DMS153 treated with DMSO at 0.1 percent for 48 hours (cell line): ENCODE measurements around the gene PLEKHA7.
A peak's percentile ranks its signal among the peaks of the same experiment; 100 is the strongest.
"Not testable (repeated sequence)": the region's sequence is repeated elsewhere in the genome, so short reads cannot be mapped to it uniquely, and the experiment has no call there.

Experiments
- DNase-seq: peaks from one replicate; lab custom pipeline; 2025; ENCODE audit not compliant: unreplicated experiment; lab: John Stamatoyannopoulos, UW

The PLEKHA7 gene

DNA sequence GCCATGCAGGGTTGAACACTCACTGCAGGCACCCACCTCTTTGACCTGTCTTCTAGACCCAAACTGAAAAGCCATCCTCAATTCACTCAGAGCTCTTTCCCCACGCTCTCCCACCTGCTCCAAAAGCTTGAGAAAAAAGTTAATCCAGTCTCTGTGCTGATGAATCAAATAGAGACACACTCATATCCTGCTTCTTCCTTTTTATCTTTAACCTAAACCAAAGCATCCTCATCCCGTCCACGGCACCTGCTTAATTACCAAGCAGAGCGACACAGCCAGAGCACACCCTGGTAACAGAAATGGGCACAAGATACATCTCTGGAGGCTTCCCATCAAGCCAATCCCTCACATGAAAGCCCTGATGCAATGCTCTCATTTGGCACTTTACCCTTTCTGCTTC is 102.6 kb downstream of the PLEKHA7 start:
- no peak for DNase-seq

DNA sequence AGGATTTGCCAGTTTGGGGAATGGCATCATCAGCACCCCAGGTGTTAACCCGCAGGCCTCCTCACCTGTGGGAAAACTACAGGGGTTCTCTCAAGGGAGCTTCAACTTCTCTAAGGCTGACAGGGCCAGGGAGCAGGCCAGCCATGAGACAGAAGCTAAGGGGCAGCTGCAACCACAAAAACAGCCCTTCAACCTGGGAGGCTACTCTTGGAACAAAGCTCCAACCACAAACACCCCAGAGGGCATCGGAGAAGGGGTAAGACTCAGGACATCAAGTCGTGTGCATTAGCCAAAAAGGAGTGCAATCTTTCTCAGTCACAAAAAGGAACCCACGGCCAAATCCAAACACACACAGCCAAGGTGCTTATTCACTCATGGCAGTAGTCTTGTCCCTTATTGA is 103.0 kb downstream of the PLEKHA7 start:
- no peak for DNase-seq

DNA sequence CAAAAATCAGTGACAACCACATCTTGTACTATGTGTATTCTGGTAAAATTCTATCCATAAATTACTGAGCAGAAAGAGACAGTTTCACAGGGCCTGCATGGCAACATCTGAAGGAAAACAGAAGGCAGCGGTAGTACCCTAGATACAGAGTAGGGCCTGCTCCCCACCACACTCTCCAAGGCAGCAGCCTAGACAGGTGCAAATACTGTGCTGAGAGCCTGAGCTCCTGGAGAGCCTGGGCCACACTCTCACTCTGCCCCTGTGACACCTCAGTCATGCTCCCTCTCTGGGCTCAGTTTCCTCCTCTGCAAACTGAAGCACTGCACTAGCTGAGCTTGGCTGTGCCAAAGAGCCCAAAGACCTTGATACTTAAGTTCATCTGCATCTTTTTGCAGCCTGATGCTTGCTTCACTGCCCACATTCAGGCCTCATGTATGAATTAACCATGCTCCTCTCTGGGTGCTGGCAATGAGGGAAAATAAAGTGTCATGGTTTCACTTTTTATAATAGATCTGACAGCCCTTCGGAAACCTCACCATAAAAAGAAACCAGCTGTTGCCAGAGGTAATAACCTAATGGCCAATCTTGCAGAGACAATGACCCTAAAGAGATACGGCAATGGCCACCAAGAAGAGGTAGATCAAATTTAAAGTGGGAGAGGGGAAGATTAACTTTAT is 104.7 kb downstream of the PLEKHA7 start:
- no peak for DNase-seq

DNA sequence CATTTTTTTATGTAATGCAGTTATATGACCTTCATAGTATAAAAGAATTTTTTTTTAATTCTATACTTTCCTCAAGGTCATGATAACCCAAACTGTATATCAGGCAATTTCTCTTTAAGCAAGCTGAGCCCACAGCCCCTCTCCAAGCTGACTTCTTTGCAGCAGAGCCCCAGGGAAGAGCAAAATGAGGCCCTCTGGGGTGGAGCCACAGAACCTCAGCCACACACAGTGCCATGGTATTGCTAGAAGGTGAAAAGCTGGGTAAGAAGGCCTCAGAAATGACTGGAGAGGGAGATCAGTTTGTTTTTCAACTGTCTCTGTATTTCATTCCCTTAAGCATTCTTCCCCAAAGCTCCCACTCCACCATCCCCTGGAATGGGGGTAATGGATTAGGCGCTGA is 108.8 kb downstream of the PLEKHA7 start:
- no peak for DNase-seq

GRCh38 chr11:16904761-16905160 is 109.5 kb downstream of the PLEKHA7 start:
- not testable (repeated sequence) for DNase-seq

GRCh38 chr11:16902781-16903378 is 111.3 kb downstream of the PLEKHA7 start:
- DNase-seq = no peak

DNA sequence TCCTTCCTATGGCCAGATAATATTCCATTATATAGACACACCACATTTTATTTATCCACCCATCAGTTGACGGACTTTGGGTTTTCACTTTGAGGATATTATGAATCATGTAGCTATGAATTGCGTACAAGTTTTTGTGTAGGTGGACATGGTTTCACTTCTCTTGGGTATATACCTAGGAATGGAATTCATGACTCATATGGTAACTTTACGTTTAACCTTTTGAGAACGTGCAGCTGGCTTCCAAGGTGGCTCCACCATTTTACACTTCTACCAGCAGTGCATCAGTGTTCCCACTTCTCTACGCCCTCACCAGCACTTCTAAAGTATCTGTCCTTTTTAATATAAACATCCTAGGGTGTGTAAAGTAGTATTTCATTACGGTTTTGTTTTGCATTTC is 112.0 kb downstream of the PLEKHA7 start:
- no peak for DNase-seq

- DNase-seq = no peak
These were observed 113.7 kb downstream of the PLEKHA7 start for GRCh38 chr11:16900491-16900890.

GRCh38 chr11:16899708-16900303 is 114.4 kb downstream of the PLEKHA7 start:
- no peak for DNase-seq

GRCh38 chr11:16898274-16898985 is 115.8 kb downstream of the PLEKHA7 start:
- no peak for DNase-seq

- peak; percentile 97 for DNase-seq
These were observed 116.6 kb downstream of the PLEKHA7 start for GRCh38 chr11:16897470-16898061.

DNA sequence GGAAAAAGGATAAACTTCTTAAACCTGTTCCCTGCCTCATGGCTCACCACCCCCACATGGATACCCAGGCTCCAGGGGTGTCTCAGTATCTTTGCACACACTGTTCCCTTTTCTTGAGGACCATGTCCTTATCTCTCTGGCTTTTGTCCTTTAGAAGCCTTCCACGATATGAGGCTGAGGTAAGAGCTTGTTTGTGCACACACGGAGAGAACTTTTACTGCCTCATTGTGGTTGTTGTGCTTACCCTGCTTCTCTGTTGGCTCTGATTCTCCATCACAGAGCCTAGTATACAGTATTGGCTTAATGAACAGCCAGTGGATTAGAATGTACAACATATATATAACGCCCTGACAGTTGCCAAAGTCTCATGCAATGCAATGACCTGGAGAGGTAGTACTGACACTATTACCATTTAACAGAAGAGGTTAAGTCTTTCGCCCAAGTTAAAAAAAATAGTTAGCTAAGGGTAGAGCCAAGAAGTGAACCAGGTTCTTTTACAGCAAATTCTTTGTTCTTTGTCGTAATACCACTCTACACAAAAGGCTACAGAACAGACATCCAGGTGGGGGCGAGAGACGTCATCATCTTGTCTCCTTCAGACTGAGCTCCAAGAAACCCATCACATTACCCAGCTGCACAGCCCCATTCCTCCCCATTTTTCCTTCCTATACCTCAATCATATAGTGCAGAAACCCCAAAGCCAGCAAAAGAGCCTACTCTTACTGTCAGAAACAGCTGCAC is 117.3 kb downstream of the PLEKHA7 start:
- peak; percentile 32 for DNase-seq

GRCh38 chr11:16895306-16895705 is 118.9 kb downstream of the PLEKHA7 start:
- no peak for DNase-seq

DNA sequence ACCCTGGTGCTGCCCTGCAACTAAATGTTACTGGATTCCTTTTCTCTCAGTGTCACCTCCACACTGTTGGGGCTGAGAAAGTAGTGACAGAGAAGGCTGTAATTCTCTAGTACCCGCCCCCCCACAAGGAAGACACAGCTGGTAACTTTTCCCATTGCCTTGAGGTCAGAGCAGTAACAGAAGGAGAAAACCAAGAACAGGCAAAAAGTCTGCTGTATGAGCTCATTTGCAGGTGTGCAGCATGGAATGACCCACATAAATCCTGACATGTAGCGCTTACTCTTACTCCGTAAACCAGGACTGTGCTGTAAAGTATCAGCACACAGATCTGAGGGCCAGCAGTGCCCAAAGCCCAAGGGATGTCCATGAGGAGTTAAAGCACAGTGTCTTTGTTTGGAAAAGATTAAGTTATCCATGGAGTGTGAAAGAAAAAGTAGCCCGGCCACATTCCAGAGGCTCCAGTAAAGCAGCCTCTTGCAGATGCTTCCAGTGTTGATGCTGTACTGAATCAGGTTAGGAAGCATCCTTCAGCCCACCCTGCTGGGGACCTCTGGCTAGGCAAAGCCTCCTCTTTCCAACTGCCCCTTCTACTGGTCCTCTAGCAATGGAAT is 120.7 kb downstream of the PLEKHA7 start:
- no peak for DNase-seq

GRCh38 chr11:16891964-16892363 is 122.2 kb downstream of the PLEKHA7 start:
- DNase-seq = no peak

DNA sequence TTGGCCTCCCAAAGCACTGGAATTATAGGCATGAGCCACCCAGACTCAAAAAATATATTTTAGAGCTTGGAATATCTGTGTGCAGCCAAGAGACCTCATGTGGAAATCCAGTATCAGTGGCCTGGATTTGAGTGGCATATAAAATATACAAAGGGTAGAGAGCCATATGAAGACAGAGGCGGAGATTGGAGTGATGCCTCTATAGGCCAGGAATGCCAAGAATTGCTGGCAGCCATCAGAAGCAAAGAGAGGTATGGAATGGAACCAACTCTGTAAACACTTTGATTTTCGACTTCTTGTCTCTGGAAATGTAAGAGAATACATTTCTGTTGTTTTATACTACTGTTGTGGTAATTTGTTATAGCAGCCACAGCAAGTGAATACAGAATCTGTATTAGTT is 123.0 kb downstream of the PLEKHA7 start:
- no peak for DNase-seq

GRCh38 chr11:16890442-16890841 is 123.8 kb downstream of the PLEKHA7 start:
- DNase-seq = no peak

- DNase-seq = no peak
These were observed 124.3 kb downstream of the PLEKHA7 start for GRCh38 chr11:16889905-16890304.

DNA sequence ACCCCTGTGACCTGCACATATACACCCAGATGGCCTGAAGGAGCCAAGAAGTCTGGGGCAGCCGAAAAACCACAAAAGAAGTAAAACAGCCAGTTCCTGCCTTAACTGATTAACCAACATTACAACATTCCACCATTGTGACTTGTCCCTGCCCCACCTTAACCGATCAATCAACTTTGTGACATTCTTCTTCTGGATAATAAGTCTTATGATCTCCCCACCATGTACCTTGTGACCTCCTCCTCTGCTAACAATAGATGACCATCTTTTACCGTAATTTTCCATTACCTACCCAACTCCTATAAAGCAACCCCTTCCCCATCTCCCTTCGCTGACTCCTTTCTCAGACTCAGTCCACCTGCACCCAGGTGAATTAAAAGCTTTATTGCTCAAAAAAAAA is 125.2 kb downstream of the PLEKHA7 start:
- DNase-seq = not testable (repeated sequence)

DNA sequence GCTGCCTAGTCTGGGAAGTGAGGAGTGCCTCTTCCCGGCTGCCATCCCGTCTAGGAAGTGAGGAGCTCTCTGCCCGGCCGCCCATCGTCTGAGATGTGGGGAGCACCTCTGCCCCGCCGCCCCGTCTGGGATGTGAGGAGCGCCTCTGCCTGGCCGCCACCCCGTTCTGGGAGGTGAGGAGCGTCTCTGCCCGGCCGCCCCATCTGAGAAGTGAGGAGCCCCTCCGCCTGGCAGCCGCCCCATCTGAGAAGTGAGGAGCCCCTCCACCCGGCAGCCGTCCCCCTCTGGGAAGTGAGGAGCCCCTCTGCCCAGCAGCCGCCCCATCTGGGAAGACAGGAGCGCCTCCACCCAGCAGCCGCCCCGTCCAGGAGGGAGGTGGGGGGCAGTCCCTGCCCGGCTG is 126.3 kb downstream of the PLEKHA7 start:
- not testable (repeated sequence) for DNase-seq
